Activated CD8-positive, alpha-beta T cell treated with anti-CD3 and anti-CD28 coated beads, Interleukin-2, amount 10 ng/mL, durations not matched to agents 7 days and 5 days (primary cell): ENCODE measurements around the gene RGP1. TPM values are rescaled to one million over a fixed set of nuclear protein-coding genes. Genes with fewer than 3 reads are reported as not detected.
A peak's percentile ranks its signal among the peaks of the same experiment; 100 is the strongest.

Source experiments
- ATAC-seq: fragments of 150-1000 bp; cut with Tn5 transposase; one replicate; pipeline ENCODE4 v1.10.0; 2021; ENCODE audit warnings: moderate library complexity
- CTCF ChIA-PET: fragments of 350-600 bp; sonication (Branson Sonifier 250); formaldehyde crosslinking; loops from one replicate; lab custom pipeline; 2021; ENCODE audit warnings: antibody characterized with exemption; lab: Charles Lee
- POLR2A ChIA-PET: fragments of 350-600 bp; sonication (Branson Sonifier 250); formaldehyde crosslinking; loops from one replicate; lab custom pipeline; 2021; ENCODE audit warnings: antibody characterized with exemption; lab: Charles Lee
- DNase-seq: peaks from one replicate; pipeline ENCODE4 v3.0.0-alpha.2; 2020
- H3K27ac Mint-ChIP-seq: one replicate; pipeline ENCODE4 v1.8.0; 2021; ENCODE audit warnings: mild to moderate bottlenecking, mixed read lengths
- H3K27me3 Mint-ChIP-seq: one replicate; pipeline ENCODE4 v1.8.0; 2021; ENCODE audit warnings: low read depth, mixed read lengths
- H3K36me3 Mint-ChIP-seq: one replicate; pipeline ENCODE4 v1.8.0; 2021; ENCODE audit warnings: low read depth, mixed read lengths
- H3K4me1 Mint-ChIP-seq: one replicate; pipeline ENCODE4 v1.8.0; 2021; ENCODE audit warnings: low read depth, mixed read lengths
- H3K4me3 Mint-ChIP-seq: one replicate; pipeline ENCODE4 v1.8.0; 2021; ENCODE audit warnings: mild to moderate bottlenecking, mixed read lengths
- H3K9me3 Mint-ChIP-seq: one replicate; pipeline ENCODE4 v1.8.0; 2022; ENCODE audit warnings: mixed read lengths; ENCODE audit not compliant: insufficient read depth
- total RNA-seq, 2 experiments: library from RNA; stranded (reverse); gene quantifications; one replicate each; pipeline ENCODE4 v1.2.3, GENCODE V29; 2021

RGP1 gene
- 10 to 100 TPM; 22.1 to 22.9 TPM for total RNA-seq

- H3K9me3 Mint-ChIP-seq: no peaks in the 10 kb centered on the region
- peak; percentile 83 for ATAC-seq
- peak within 1 kb of the TSS; percentile 90 for H3K4me3 Mint-ChIP-seq
- DNase-seq: peak; percentile 78
- H3K36me3 Mint-ChIP-seq: peaks cover 35% of the 10 kb centered on the region
- no peaks in the 10 kb centered on the region for H3K27me3 Mint-ChIP-seq
- peak within 1 kb of the TSS; percentile 87 for H3K27ac Mint-ChIP-seq
- CTCF ChIA-PET: interaction anchor here (0.6 to 8.1 kb wide), 24 partner anchors 8 to 721 kb away, joined by 3 to 118 read pairs (median 5); partner anchors contain the start of genes ARHGEF39, CCDC107, CREB3 and RMRP
- POLR2A ChIA-PET: interaction anchor here (0.8 to 3.3 kb wide), 12 partner anchors 8 to 136 kb away, joined by 3 to 37 read pairs (median 6); partner anchors contain the start of genes CCDC107, CREB3, HINT2 and RMRP
- peaks cover 39% of the 10 kb centered on the region for H3K4me1 Mint-ChIP-seq
Measured at GRCh38 chr9:35748858-35749514, at the start of gene RGP1, which contains the start of gene GBA2. RGP1 (plus strand) TSS chr9:35749287; CDS start chr9:35749756, 469 bp downstream. GBA2 (minus strand) TSS chr9:35749228; CDS start chr9:35748704, 524 bp downstream.

GRCh38 chr9:35700031-35700430, 49.1 kb upstream of the RGP1 start:
- ChIA-PET CTCF (interaction anchor here (1.0 kb wide), 1 partner anchor 12 kb away, joined by 3 read pairs; no protein-coding TSS in a partner anchor), POLR2A (interaction anchor here (1.4 kb wide), 1 partner anchor 28 kb away, joined by 3 read pairs; no protein-coding TSS in a partner anchor)
- Mint-ChIP-seq H3K4me3 (no peak overlapping the region), H3K9me3 (no peaks in the 10 kb centered on the region), H3K4me1 (peaks cover 6% of the 10 kb centered on the region), H3K27me3 (no peaks in the 10 kb centered on the region), H3K27ac (no peak overlapping the region), H3K36me3 (peaks cover 28% of the 10 kb centered on the region)
- ATAC-seq (no peak), DNase-seq (no peak)

- DNase-seq: no peak
- CTCF ChIA-PET: interaction anchor here (1.2 to 1.7 kb wide), 2 partner anchors 10 to 37 kb away, joined by 3 read pairs; no protein-coding TSS in a partner anchor
- Mint-ChIP-seq H3K27ac (no peak overlapping the region), H3K4me1 (peaks cover 6% of the 10 kb centered on the region), H3K4me3 (no peak overlapping the region), H3K36me3 (peaks cover 30% of the 10 kb centered on the region), H3K9me3 (no peaks in the 10 kb centered on the region), H3K27me3 (no peaks in the 10 kb centered on the region)
- POLR2A ChIA-PET: no interaction called here
- no peak for ATAC-seq
Measured at GRCh38 chr9:35700942-35701341, 48.1 kb upstream of the RGP1 start.

- no peaks in the 10 kb centered on the region for H3K27me3 Mint-ChIP-seq
- CTCF ChIA-PET: no interaction called here
- DNase-seq: no peak
- ATAC-seq: no peak
- H3K9me3 Mint-ChIP-seq: no peaks in the 10 kb centered on the region
- POLR2A ChIA-PET: interaction anchor here (0.6 to 1.2 kb wide), 2 partner anchors 8 to 109 kb away, joined by 3 to 4 read pairs; no protein-coding TSS in a partner anchor
- H3K4me1 Mint-ChIP-seq: no peaks in the 10 kb centered on the region
- no peak overlapping the region for H3K4me3 Mint-ChIP-seq
- H3K36me3 Mint-ChIP-seq: peaks cover 47% of the 10 kb centered on the region
- no peak overlapping the region for H3K27ac Mint-ChIP-seq
Measured at GRCh38 chr9:35702696-35703095, 46.4 kb upstream of the RGP1 start.

GRCh38 chr9:35703906-35704672, 45.0 kb upstream of the RGP1 start:
- Mint-ChIP-seq H3K27me3 (no peaks in the 10 kb centered on the region), H3K4me1 (no peaks in the 10 kb centered on the region)
- CTCF ChIA-PET: interaction anchor here (1.2 to 5.2 kb wide), 2 partner anchors 8 to 46 kb away, joined by 3 to 39 read pairs; partner anchors contain the start of gene CCDC107

GRCh38 chr9:35705372-35705771, 43.7 kb upstream of the RGP1 start:
- Mint-ChIP-seq H3K9me3 (no peaks in the 10 kb centered on the region), H3K27me3 (no peaks in the 10 kb centered on the region), H3K36me3 (peaks cover 67% of the 10 kb centered on the region), H3K4me1 (no peaks in the 10 kb centered on the region), H3K4me3 (no peak overlapping the region), H3K27ac (no peak overlapping the region)
- ChIA-PET POLR2A (interaction anchor here (1.3 kb wide), 1 partner anchor 58 kb away, joined by 3 read pairs; no protein-coding TSS in a partner anchor), CTCF (interaction anchor here (1.5 to 5.2 kb wide), 2 partner anchors 10 to 102 kb away, joined by 4 to 39 read pairs; no protein-coding TSS in a partner anchor)
- no peak for ATAC-seq
- no peak for DNase-seq

More at GRCh38 chr9:35703906-35704672, 45.0 kb upstream of the RGP1 start:
- Mint-ChIP-seq H3K27ac (no peak overlapping the region), H3K36me3 (peaks cover 61% of the 10 kb centered on the region), H3K4me3 (no peak overlapping the region), H3K9me3 (no peaks in the 10 kb centered on the region)
- DNase-seq: no peak
- POLR2A ChIA-PET: interaction anchor here (0.8 kb wide), 1 partner anchor 800 kb away, joined by 3 read pairs; no protein-coding TSS in a partner anchor
- no peak for ATAC-seq

- Mint-ChIP-seq H3K4me3 (no peak overlapping the region), H3K27ac (no peak overlapping the region), H3K27me3 (no peaks in the 10 kb centered on the region), H3K4me1 (no peaks in the 10 kb centered on the region), H3K36me3 (peaks cover 73% of the 10 kb centered on the region), H3K9me3 (no peaks in the 10 kb centered on the region)
- DNase-seq (no peak), ATAC-seq (no peak)
- ChIA-PET POLR2A (interaction anchor here (1.3 kb wide), 1 partner anchor 59 kb away, joined by 3 read pairs; no protein-coding TSS in a partner anchor), CTCF (interaction anchor here (1.5 to 5.2 kb wide), 2 partner anchors 10 to 102 kb away, joined by 4 to 39 read pairs; no protein-coding TSS in a partner anchor)
Measured at GRCh38 chr9:35705836-35706430, 43.2 kb upstream of the RGP1 start.

- Mint-ChIP-seq H3K4me3 (no peak overlapping the region), H3K27ac (peak overlapping the region; percentile 10), H3K36me3 (peaks cover 82% of the 10 kb centered on the region), H3K27me3 (no peaks in the 10 kb centered on the region), H3K9me3 (no peaks in the 10 kb centered on the region), H3K4me1 (no peaks in the 10 kb centered on the region)
- ATAC-seq (no peak), DNase-seq (no peak)
- ChIA-PET POLR2A (no interaction called here), CTCF (interaction anchor here (1.5 to 5.2 kb wide), 2 partner anchors 11 to 103 kb away, joined by 4 to 39 read pairs; no protein-coding TSS in a partner anchor)
Measured at GRCh38 chr9:35706951-35707350, 42.1 kb upstream of the RGP1 start.

GRCh38 chr9:35708146-35708545, 40.9 kb upstream of the RGP1 start:
- no peak for ATAC-seq

GRCh38 chr9:35710818-35711500, 38.1 kb upstream of the RGP1 start:
- peaks cover 84% of the 10 kb centered on the region for H3K36me3 Mint-ChIP-seq

More at GRCh38 chr9:35708146-35708545, 40.9 kb upstream of the RGP1 start:
- H3K27ac Mint-ChIP-seq: no peak overlapping the region
- ChIA-PET CTCF (interaction anchor here (1.4 to 5.2 kb wide), 2 partner anchors 12 to 21 kb away, joined by 3 to 39 read pairs; no protein-coding TSS in a partner anchor), POLR2A (no interaction called here)
- no peaks in the 10 kb centered on the region for H3K4me1 Mint-ChIP-seq
- H3K4me3 Mint-ChIP-seq: no peak overlapping the region
- no peaks in the 10 kb centered on the region for H3K9me3 Mint-ChIP-seq
- no peak for DNase-seq
- peaks cover 85% of the 10 kb centered on the region for H3K36me3 Mint-ChIP-seq
- H3K27me3 Mint-ChIP-seq: no peaks in the 10 kb centered on the region

More at GRCh38 chr9:35710818-35711500, 38.1 kb upstream of the RGP1 start:
- POLR2A ChIA-PET: no interaction called here
- Mint-ChIP-seq H3K27me3 (no peaks in the 10 kb centered on the region), H3K4me1 (no peaks in the 10 kb centered on the region), H3K4me3 (no peak overlapping the region), H3K27ac (no peak overlapping the region), H3K9me3 (no peaks in the 10 kb centered on the region)
- DNase-seq: no peak
- CTCF ChIA-PET: interaction anchor here (1.0 to 23.9 kb wide), 2 partner anchors 15 to 94 kb away, joined by 3 to 209 read pairs; no protein-coding TSS in a partner anchor
- no peak for ATAC-seq
